GM06990 (cell line): ENCODE measurements around the gene AFDN.

ENCODE experiments used
- DNase-seq: peaks from one replicate; pipeline ENCODE4 v3.0.0-alpha.2; 2011; ENCODE audit not compliant: insufficient read length; ENCODE audit errors: extremely low read depth
- H3K27me3 ChIP-seq: replicated peaks from 2 replicates; pipeline ENCODE4 v1.6.0; 2011; ENCODE audit warnings: low read length; ENCODE audit not compliant: control insufficient read depth, insufficient read depth
- H3K36me3 ChIP-seq: 2 replicates; pipeline ENCODE4 v1.5.1; 2011; ENCODE audit warnings: low read length; ENCODE audit not compliant: control insufficient read depth, insufficient read depth
- H3K4me3 ChIP-seq: replicated peaks from 2 replicates; pipeline ENCODE4 v1.5.1; 2011; ENCODE audit warnings: low read depth, mild to moderate bottlenecking, control low read depth, low read length
- CTCF ChIP-seq: IDR thresholded peaks from 2 replicates; pipeline ENCODE4 v1.5.1; 2011; ENCODE audit warnings: low read length, control low read depth, mild to moderate bottlenecking, inconsistent platforms; ENCODE audit not compliant: insufficient read depth, poor library complexity, severe bottlenecking

Gene AFDN

GRCh38 chr6:168021581-168021980 lies 194.9 kb downstream of the AFDN start:
- no peak for DNase-seq
- TF ChIP-seq CTCF, result no peak
- Histone ChIP-seq H3K4me3 (no peak overlapping the region), H3K36me3 (no peaks in the 10 kb centered on the region), H3K27me3 (no peaks in the 10 kb centered on the region)
